Measurements from ENCODE around the gene CYP51A1. TPM values are rescaled to one million over a fixed set of nuclear protein-coding genes. Genes with fewer than 3 reads are reported as not detected.
"Not testable (repeated sequence)": the region's sequence is repeated elsewhere in the genome, so short reads cannot be mapped to it uniquely, and the experiment has no call there.

CYP51A1 gene
- total RNA-seq, 1 donor = 431 TPM

DNA sequence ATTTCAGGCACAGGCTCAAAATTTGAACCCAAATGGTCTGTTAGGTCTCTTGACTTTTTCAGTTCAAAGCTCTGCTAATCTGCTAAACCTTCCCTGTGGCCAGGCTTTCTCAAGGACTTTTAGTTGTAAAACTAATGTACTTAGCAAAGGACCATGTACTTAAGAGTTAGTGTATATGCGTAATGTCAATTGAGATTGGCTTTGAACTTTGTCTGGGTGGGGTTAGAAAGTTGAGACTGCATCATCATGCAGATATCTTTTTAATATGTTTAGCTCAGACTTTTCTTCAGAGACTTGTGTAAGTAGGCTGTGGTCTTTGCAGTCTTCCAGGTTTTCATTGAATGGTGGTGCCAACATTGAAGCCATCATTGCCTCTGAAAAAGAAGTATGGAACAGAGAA lies 33.7 kb downstream of the CYP51A1 start:
- no peak overlapping the region for H3K4me3 ChIP-seq (ENCODE audit: low read depth, low read length)
- no peak for DNase-seq (ENCODE audit: low read depth)
- TF ChIP-seq, protein P1, sequence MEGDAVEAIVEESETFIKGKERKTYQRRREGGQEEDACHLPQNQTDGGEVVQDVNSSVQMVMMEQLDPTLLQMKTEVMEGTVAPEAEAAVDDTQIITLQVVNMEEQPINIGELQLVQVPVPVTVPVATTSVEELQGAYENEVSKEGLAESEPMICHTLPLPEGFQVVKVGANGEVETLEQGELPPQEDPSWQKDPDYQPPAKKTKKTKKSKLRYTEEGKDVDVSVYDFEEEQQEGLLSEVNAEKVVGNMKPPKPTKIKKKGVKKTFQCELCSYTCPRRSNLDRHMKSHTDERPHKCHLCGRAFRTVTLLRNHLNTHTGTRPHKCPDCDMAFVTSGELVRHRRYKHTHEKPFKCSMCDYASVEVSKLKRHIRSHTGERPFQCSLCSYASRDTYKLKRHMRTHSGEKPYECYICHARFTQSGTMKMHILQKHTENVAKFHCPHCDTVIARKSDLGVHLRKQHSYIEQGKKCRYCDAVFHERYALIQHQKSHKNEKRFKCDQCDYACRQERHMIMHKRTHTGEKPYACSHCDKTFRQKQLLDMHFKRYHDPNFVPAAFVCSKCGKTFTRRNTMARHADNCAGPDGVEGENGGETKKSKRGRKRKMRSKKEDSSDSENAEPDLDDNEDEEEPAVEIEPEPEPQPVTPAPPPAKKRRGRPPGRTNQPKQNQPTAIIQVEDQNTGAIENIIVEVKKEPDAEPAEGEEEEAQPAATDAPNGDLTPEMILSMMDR (IDR thresholded peaks at IDR 0.05; ENCODE audit: insufficient read depth, low read depth, low read length) = no peak

DNA sequence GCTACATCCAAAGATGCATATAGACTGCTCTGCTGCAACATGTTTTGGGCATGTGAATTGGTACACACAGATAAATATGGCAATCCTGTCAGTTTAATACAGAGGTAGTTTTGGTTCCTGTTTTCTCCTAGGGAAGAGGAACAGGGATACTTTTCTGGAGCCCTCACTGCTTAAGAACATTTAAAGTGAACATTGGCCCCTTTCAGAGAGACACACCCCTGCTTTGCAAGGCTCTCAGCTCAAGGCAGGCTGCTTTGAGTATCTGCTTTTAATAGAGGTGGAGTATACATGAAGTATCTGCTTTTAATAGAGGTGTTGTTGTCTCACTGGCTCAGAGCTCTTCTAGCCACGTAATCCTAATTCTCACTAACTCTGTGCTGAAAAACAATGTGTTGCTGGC lies 38.9 kb downstream of the CYP51A1 start:
- no peak overlapping the region for H3K4me3 ChIP-seq (ENCODE audit: low read depth, low read length)
- TF ChIP-seq, protein P1 (IDR thresholded peaks at IDR 0.05; ENCODE audit: insufficient read depth, low read depth, low read length) = no peak
- DNase-seq (ENCODE audit: low read depth) = no peak

DNA sequence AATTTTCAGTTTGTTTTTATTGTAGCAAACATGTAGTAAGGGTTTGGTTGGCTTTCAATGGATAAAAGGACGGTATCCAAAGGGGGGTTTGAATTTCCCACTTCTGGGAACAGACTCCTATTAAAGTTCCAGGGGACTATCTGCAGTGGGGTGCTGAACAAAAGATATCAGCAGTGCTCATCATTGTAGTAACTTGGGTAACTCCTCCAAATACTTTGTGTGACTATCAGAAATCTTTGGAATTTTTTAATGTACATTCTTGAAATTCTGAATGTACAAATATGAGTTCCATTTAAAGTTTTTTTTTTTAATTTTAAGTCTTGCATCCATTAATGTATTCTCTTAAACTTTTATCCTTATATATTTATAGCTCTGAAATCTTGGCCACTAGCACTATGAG lies 42.1 kb downstream of the CYP51A1 start:
- H3K4me3 ChIP-seq (ENCODE audit: low read depth, low read length) = no peak overlapping the region
- DNase-seq (ENCODE audit: low read depth) = no peak
- TF ChIP-seq, protein P1 (IDR thresholded peaks at IDR 0.05; ENCODE audit: insufficient read depth, low read depth, low read length) = no peak

DNA sequence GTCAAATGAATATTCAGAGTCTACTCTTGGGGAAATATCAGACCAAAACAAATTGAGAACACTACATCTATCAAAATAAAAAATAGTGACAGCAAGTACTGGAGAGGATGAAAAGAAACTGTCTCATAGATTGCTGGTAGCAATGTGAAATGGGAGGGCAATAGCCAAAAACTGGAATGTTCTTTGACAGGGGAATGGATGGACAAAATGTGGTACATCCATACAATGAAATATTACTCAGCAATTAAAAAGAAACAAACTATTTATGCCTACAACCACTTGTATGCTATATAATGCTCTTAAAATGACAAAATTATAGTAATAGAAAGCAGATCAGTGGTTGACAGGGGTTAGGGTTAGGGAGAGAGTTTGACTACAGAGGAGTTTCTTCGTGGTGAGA lies 46.0 kb downstream of the CYP51A1 start:
- TF ChIP-seq, protein P1 (IDR thresholded peaks at IDR 0.05; ENCODE audit: insufficient read depth, low read depth, low read length) = no peak
- H3K4me3 ChIP-seq (ENCODE audit: low read depth, low read length) = no peak overlapping the region
- DNase-seq (ENCODE audit: low read depth) = no peak

DNA sequence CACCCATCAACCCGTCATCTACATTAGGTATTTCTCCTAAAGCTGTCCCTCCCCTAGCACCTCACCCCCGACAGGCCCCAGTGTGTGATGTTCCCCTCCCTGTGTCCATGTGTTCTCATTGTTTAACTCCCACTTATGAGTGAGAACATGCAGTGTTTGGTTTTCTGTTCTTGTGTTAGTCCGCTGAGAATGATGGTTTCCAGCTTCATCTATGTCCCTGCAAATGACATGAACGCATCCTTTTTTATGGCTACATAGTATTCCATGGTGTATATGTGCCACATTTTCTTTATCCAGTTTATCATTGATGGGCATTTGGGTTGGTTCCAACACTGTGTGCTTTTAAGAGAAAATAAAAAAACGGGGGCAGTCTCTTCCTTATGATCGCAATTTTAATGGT lies 50.4 kb downstream of the CYP51A1 start:
- not testable (repeated sequence) for H3K4me3 ChIP-seq (ENCODE audit: low read depth, low read length); DNase-seq (ENCODE audit: low read depth)

DNA sequence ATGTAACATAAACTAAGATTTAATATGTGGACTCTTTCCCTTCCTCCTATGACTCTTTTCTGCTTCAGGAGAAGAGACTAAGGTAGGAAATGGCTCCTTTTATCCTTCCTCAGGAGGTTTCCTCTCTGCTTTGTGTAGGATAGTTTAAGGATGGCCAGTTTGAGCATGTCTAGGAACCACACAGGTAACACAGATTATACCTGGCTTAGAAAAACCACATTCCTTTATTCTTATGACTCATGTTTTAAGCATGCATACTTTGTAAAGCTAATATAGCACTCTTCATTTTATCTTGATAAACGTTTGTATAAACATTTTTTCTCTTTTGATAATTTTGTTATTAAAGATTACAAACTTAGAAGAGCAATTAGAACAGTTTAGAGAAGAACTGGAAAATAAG lies 57.8 kb downstream of the CYP51A1 start:
- no peak for DNase-seq (ENCODE audit: low read depth)
- no peak overlapping the region for H3K4me3 ChIP-seq (ENCODE audit: low read depth, low read length)
- TF ChIP-seq, protein P1 (IDR thresholded peaks at IDR 0.05; ENCODE audit: insufficient read depth, low read depth, low read length) = no peak

DNA sequence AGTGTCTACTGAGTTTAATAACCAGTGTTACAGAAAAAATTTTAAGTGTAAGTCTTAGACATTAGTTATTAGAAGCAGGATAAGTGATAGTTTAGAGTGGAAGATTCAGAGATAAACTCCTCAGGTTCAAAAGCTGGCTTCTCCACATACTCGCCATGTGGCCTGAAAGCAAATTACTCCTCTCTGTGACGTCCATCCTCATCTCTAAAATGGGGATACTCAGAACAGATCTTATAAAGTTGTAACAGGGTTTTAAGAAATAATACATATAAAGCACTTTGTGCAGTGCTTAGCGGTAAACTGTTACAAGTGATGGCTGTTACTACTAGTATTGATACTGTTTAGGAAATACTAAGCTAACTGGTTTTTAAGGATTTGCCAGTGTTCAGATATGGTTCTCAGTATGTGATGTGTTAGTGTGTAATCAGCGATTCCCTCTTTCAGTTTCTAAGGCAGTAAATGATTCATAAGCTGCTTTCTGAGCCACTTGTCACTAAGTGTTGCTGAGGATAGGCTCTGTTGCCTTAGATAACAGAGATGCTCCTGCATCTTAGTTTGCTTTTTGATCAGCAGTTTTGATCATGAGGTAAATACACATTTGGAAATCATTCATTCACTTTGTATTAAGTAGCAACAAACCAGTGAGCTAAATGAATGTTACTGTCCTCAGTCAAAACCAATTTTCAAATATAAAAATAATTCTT lies 58.7 kb downstream of the CYP51A1 start:
- DNase-seq (ENCODE audit: low read depth) = no peak
- H3K4me3 ChIP-seq (ENCODE audit: low read depth, low read length) = no peak overlapping the region
- TF ChIP-seq, protein P1 (IDR thresholded peaks at IDR 0.05; ENCODE audit: insufficient read depth, low read depth, low read length) = no peak
